Hepatocyte (in vitro differentiated cells): ENCODE data around the gene SNX25. TPM values are rescaled to one million over a fixed set of nuclear protein-coding genes. Genes with fewer than 3 reads are reported as not detected.

ENCODE experiments used
- DNase-seq: peaks from one replicate; pipeline ENCODE4 v3.0.0-alpha.2; 2016; ENCODE audit warnings: low spot score
- H2AFZ ChIP-seq: fragments of 200-600 bp; sonication (generic); 2 replicates; pipeline ENCODE4 v1.6.0; 2016; ENCODE audit warnings: antibody characterized with exemption, mild to moderate bottlenecking
- H3K27ac ChIP-seq: fragments of 200-600 bp; sonication (generic); 2 replicates; pipeline ENCODE4 v1.5.1; 2016; ENCODE audit warnings: mild to moderate bottlenecking
- H3K27me3 ChIP-seq: fragments of 200-600 bp; sonication (generic); 2 replicates; pipeline ENCODE4 v1.6.1; 2016
- H3K36me3 ChIP-seq: fragments of 200-600 bp; sonication (generic); replicated peaks from 2 replicates; pipeline ENCODE4 v1.5.1; 2016; ENCODE audit warnings: low read depth; ENCODE audit not compliant: insufficient read depth
- H3K4me1 ChIP-seq: fragments of 200-600 bp; sonication (generic); 2 replicates; pipeline ENCODE4 v1.5.1; 2016; ENCODE audit warnings: mild to moderate bottlenecking, moderate library complexity; ENCODE audit not compliant: insufficient read depth
- H3K4me2 ChIP-seq: fragments of 200-600 bp; sonication (generic); 2 replicates; pipeline ENCODE4 v1.6.0; 2016
- H3K4me3 ChIP-seq: fragments of 200-600 bp; sonication (generic); 2 replicates; pipeline ENCODE4 v1.5.1; 2016; ENCODE audit warnings: mild to moderate bottlenecking
- H3K79me2 ChIP-seq: fragments of 200-600 bp; sonication (generic); 2 replicates; pipeline ENCODE4 v1.6.0; 2017; ENCODE audit warnings: mild to moderate bottlenecking
- H3K9me2 ChIP-seq: fragments of 200-600 bp; sonication (generic); replicated peaks from 2 replicates; pipeline ENCODE4 v1.6.0; 2017; ENCODE audit warnings: mild to moderate bottlenecking; ENCODE audit not compliant: insufficient read depth
- H3K9me3 ChIP-seq: fragments of 200-600 bp; sonication (generic); 2 replicates; pipeline ENCODE4 v1.5.1; 2016; ENCODE audit warnings: low read depth, mild to moderate bottlenecking
- H4K20me1 ChIP-seq: fragments of 200-600 bp; sonication (generic); 2 replicates; pipeline ENCODE4 v1.6.0; 2016; ENCODE audit warnings: mild to moderate bottlenecking; ENCODE audit not compliant: insufficient read depth, poor library complexity, severe bottlenecking
- EZH2 ChIP-seq: fragments of 200-600 bp; sonication (generic); IDR thresholded peaks from 2 replicates; pipeline ENCODE4 v1.6.1; 2016; ENCODE audit warnings: antibody characterized with exemption, mild to moderate bottlenecking, borderline replicate concordance
- EZH2phosphoT487 ChIP-seq: fragments of 200-600 bp; sonication (generic); IDR thresholded peaks from one replicate; pipeline ENCODE4 v1.6.1; 2018; ENCODE audit warnings: antibody characterized with exemption, mild to moderate bottlenecking, low read depth, moderate library complexity; ENCODE audit not compliant: unreplicated experiment, severe bottlenecking
- WGBS: methylation state at CpG from one replicate; pipeline ENCODE4 v1.1.6; 2016; ENCODE audit warnings: low lambda C conversion rate; ENCODE audit errors: missing lambda C conversion rate; 5-methylcytosine and 5-hydroxymethylcytosine counted together
- polyA plus RNA-seq: library from polyadenylated mRNA; unstranded; fragments of >200 nt; fragmentation: Nextera tagmentation; extraction: Ambion mirVana; gene quantifications from 2 replicates; pipeline ENCODE4 v1.2.1, GENCODE V29; 2016
- total RNA-seq: library from RNA; depleted of rRNA; stranded (reverse); fragments of >200 nt; gene quantifications from 2 replicates; pipeline ENCODE4 v1.2.3, GENCODE V29; 2014
- TF ChIP-seq, protein P1 (sequence below): fragments of 200-600 bp; sonication (generic); IDR thresholded peaks from 2 replicates; pipeline ENCODE4 v1.5.1; 2016; ENCODE audit warnings: antibody characterized with exemption, mild to moderate bottlenecking; ENCODE audit not compliant: poor library complexity

The SNX25 gene
- total and polyA plus RNA-seq, 2 experiments from 2014 or later = 16.5 to 20.3 TPM

DNA sequence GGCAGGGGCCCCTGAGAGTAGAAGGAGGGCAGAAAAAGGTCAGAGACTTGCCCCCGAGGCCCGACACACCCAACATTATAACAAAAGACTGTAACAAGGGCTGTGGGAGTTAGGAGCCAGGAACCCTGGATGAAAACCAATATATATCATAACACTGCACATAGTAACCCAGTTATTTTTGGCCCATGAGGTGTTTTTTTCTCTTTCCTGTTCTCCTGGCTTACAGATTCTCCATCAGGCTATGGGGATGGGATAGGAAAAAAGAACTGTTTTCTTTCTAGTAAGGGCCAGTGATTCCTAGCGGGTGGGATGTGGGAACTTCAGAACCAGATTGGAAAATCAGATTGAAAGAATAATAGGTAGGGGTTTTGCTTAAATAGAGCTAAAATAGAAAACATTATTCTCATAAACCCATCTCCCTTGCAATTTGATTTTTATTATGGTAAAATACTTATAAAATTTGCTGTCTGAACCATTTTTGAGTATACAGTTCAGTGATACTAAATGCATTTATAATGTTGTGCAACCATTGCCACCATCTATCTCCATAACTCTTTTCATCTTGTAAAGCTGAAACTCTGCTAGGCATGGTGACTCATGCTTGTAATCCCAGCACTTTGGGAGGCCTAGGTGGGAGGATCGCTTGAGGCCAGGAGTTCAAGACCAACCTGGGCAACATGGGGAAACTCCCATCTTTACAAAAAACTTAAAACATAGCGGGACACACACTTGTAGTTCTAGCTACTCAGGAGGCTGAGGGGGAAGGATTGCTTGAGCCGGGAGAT is 33.5 kb downstream of the SNX25 start:
- Histone ChIP-seq H3K4me2 (no peak overlapping the region), H4K20me1 (no peaks in the 10 kb centered on the region), H3K4me1 (no peaks in the 10 kb centered on the region), H3K36me3 (no peaks in the 10 kb centered on the region), H3K27ac (no peak overlapping the region), H3K4me3 (no peak overlapping the region), H3K79me2 (peaks cover 40% of the 10 kb centered on the region), H3K9me3 (no peaks in the 10 kb centered on the region), H2AFZ (no peak overlapping the region), H3K9me2 (no peaks in the 10 kb centered on the region), H3K27me3 (no peaks in the 10 kb centered on the region)
- no peak for DNase-seq
- 88% methylated on average over 6 of the region's 6 CpGs for WGBS
- TF ChIP-seq EZH2 = no peak
- TF ChIP-seq, protein P1, sequence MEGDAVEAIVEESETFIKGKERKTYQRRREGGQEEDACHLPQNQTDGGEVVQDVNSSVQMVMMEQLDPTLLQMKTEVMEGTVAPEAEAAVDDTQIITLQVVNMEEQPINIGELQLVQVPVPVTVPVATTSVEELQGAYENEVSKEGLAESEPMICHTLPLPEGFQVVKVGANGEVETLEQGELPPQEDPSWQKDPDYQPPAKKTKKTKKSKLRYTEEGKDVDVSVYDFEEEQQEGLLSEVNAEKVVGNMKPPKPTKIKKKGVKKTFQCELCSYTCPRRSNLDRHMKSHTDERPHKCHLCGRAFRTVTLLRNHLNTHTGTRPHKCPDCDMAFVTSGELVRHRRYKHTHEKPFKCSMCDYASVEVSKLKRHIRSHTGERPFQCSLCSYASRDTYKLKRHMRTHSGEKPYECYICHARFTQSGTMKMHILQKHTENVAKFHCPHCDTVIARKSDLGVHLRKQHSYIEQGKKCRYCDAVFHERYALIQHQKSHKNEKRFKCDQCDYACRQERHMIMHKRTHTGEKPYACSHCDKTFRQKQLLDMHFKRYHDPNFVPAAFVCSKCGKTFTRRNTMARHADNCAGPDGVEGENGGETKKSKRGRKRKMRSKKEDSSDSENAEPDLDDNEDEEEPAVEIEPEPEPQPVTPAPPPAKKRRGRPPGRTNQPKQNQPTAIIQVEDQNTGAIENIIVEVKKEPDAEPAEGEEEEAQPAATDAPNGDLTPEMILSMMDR = no peak
- no peak for TF ChIP-seq EZH2phosphoT487

DNA sequence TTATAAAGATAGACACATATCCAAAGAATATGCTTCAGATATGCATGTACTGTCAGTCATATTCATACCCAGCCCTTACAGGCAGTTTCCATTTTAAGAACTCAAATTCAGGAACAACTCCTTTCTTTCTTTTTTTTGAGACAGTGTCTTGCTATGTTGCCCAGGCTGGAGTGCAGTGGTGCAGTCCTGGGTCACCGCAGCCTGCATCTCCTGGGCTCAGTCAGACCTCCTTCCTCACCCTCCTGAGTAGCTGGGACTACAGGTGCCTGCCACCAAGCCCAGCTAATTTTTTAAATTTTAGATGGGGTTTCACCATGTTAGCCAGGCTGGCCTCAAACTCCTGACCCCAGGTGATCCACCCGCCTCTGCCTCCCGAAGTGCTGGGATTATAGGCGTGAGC is 34.5 kb downstream of the SNX25 start:
- Histone ChIP-seq H4K20me1 (no peaks in the 10 kb centered on the region), H2AFZ (no peak overlapping the region), H3K4me3 (no peak overlapping the region), H3K27me3 (no peaks in the 10 kb centered on the region), H3K27ac (no peak overlapping the region), H3K4me2 (no peak overlapping the region), H3K9me2 (no peaks in the 10 kb centered on the region), H3K9me3 (no peaks in the 10 kb centered on the region), H3K36me3 (no peaks in the 10 kb centered on the region), H3K79me2 (peaks cover 31% of the 10 kb centered on the region), H3K4me1 (no peaks in the 10 kb centered on the region)
- no peak for TF ChIP-seq EZH2phosphoT487
- TF ChIP-seq EZH2 = no peak
- TF ChIP-seq, protein P1 = no peak
- DNase-seq = no peak
- WGBS = 91% methylated on average over 4 of the region's 4 CpGs

DNA sequence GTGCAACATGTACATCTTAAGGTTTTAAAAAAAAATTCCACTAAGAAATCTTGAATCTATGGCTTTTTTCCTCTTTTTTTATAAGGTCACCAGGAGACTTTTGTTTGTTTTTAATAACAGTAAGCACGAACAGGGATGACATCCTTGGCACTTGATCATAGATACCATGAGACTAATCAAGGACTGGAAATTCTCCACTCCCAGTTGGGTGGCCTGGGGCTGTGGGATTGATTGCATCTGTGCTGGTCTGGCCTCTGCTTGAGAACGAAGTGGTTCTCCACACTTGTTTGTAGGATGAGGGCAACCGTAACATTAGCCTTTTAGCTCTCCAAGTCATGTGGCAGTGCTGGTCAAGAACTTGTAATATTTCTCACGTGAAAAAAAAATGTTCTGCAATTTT is 35.4 kb downstream of the SNX25 start:
- DNase-seq = no peak
- TF ChIP-seq, protein P1 = no peak
- TF ChIP-seq EZH2 = no peak
- TF ChIP-seq EZH2phosphoT487 = no peak
- Histone ChIP-seq H3K36me3 (no peaks in the 10 kb centered on the region), H3K4me1 (no peaks in the 10 kb centered on the region), H2AFZ (no peak overlapping the region), H4K20me1 (no peaks in the 10 kb centered on the region), H3K4me2 (no peak overlapping the region), H3K9me2 (no peaks in the 10 kb centered on the region), H3K9me3 (no peaks in the 10 kb centered on the region), H3K4me3 (no peak overlapping the region), H3K79me2 (peaks cover 25% of the 10 kb centered on the region), H3K27ac (no peak overlapping the region), H3K27me3 (no peaks in the 10 kb centered on the region)
- 78% methylated on average over 4 of the region's 4 CpGs for WGBS
